ENCODE data around the gene ACBD7. TPM values are rescaled to one million over a fixed set of nuclear protein-coding genes. Genes with fewer than 3 reads are reported as not detected.

ACBD7 gene
- total RNA-seq, 1 experiment from 2014 or later: 5.9 TPM

- Histone ChIP-seq H3K4me2 (no peak overlapping the region), H3K27ac (no peak overlapping the region), H3K4me1 (replicated peaks; ENCODE audit: insufficient read depth) (no peaks in the 10 kb centered on the region), H2AFZ (no peak overlapping the region), H4K20me1 (ENCODE audit: insufficient read depth) (no peaks in the 10 kb centered on the region), H3K79me2 (ENCODE audit: low read depth) (no peaks in the 10 kb centered on the region), H3K36me3 (ENCODE audit: low read depth) (no peaks in the 10 kb centered on the region), H3K27me3 (ENCODE audit: insufficient read depth, low read depth) (no peaks in the 10 kb centered on the region), H3K4me3 (no peak overlapping the region), H3K9me2 (ENCODE audit: insufficient read depth) (no peaks in the 10 kb centered on the region), H3K9me3 (ENCODE audit: insufficient read depth, low read depth) (no peaks in the 10 kb centered on the region), H3F3A (ENCODE audit: insufficient read depth, low read depth) (no peaks in the 10 kb centered on the region)
- DNase-seq: no peak
- no TSS peak for BruUV-seq (replicated peaks)
- ChIA-PET POLR2A (ENCODE audit: unreplicated experiment) (no interaction called here), CTCF (no interaction called here)
- TF ChIP-seq EZH2 (IDR thresholded peaks at IDR 0.05; ENCODE audit: low read depth) (no peak), CTCF (conservative IDR thresholded peaks at IDR 0.05) (no peak)
- intact Hi-C loops (cut with micrococcal nuclease; ENCODE audit: unreplicated experiment): no loop called here
Observed at GRCh38 chr10:15136129-15137035, 47.8 kb upstream of the ACBD7 start.

GRCh38 chr10:15131330-15131729, 42.8 kb upstream of the ACBD7 start:
- Histone ChIP-seq H2AFZ (no peak overlapping the region), H3K27ac (no peak overlapping the region), H3K4me1 (replicated peaks; ENCODE audit: insufficient read depth) (no peaks in the 10 kb centered on the region), H3K27me3 (ENCODE audit: insufficient read depth, low read depth) (no peaks in the 10 kb centered on the region), H3F3A (ENCODE audit: insufficient read depth, low read depth) (no peaks in the 10 kb centered on the region), H3K79me2 (ENCODE audit: low read depth) (no peaks in the 10 kb centered on the region), H3K9me2 (ENCODE audit: insufficient read depth) (no peaks in the 10 kb centered on the region), H3K4me3 (no peak overlapping the region), H4K20me1 (ENCODE audit: insufficient read depth) (no peaks in the 10 kb centered on the region), H3K4me2 (no peak overlapping the region), H3K36me3 (ENCODE audit: low read depth) (no peaks in the 10 kb centered on the region), H3K9me3 (ENCODE audit: insufficient read depth, low read depth) (no peaks in the 10 kb centered on the region)
- POLR2A ChIA-PET (ENCODE audit: unreplicated experiment): no interaction called here
- TF ChIP-seq EZH2 (IDR thresholded peaks at IDR 0.05; ENCODE audit: low read depth) (no peak), CTCF (conservative IDR thresholded peaks at IDR 0.05) (no peak)
- intact Hi-C loops (cut with micrococcal nuclease; ENCODE audit: unreplicated experiment): no loop called here
- no peak for DNase-seq
- CTCF ChIA-PET: no interaction called here
- BruUV-seq (replicated peaks): no TSS peak

GRCh38 chr10:15124908-15125307, 36.3 kb upstream of the ACBD7 start:
- no peak overlapping the region for H3K27ac ChIP-seq
- H3K9me3 ChIP-seq (ENCODE audit: insufficient read depth, low read depth): no peaks in the 10 kb centered on the region
- CTCF ChIA-PET: no interaction called here
- no peak for DNase-seq
- no peaks in the 10 kb centered on the region for H3F3A ChIP-seq (ENCODE audit: insufficient read depth, low read depth)
- H4K20me1 ChIP-seq (ENCODE audit: insufficient read depth): no peaks in the 10 kb centered on the region
- no TSS peak for BruUV-seq (replicated peaks)
- no peak overlapping the region for H3K4me2 ChIP-seq
- intact Hi-C loops (cut with micrococcal nuclease; ENCODE audit: unreplicated experiment): no loop called here
- H3K4me1 ChIP-seq (replicated peaks; ENCODE audit: insufficient read depth): no peaks in the 10 kb centered on the region
- POLR2A ChIA-PET (ENCODE audit: unreplicated experiment): no interaction called here
- no peak overlapping the region for H2AFZ ChIP-seq
- H3K9me2 ChIP-seq (ENCODE audit: insufficient read depth): no peaks in the 10 kb centered on the region
- H3K27me3 ChIP-seq (ENCODE audit: insufficient read depth, low read depth): no peaks in the 10 kb centered on the region
- TF ChIP-seq EZH2 (IDR thresholded peaks at IDR 0.05; ENCODE audit: low read depth) (no peak), CTCF (conservative IDR thresholded peaks at IDR 0.05) (no peak)
- H3K79me2 ChIP-seq (ENCODE audit: low read depth): no peaks in the 10 kb centered on the region
- no peaks in the 10 kb centered on the region for H3K36me3 ChIP-seq (ENCODE audit: low read depth)
- no peak overlapping the region for H3K4me3 ChIP-seq

Measured in PC-9 (cell line).